T-cell (primary cell): ENCODE measurements around the gene ENPP7. TPM values are rescaled to one million over a fixed set of nuclear protein-coding genes. Genes with fewer than 3 reads are reported as not detected.

Source experiments
- ATAC-seq, 4 experiments: fragments of 200-7000 bp in 3 of 4; fragments of 150-1000 bp in 1 of 4; cut with Tn5 transposase; replicated peaks in 1 of 4; 1 replicate in 3 of 4; 2 replicates in 1 of 4; pipeline ENCODE4 v1.10.0; 2021; ENCODE audit warnings: moderate library complexity in 3 of 4, mild to moderate bottlenecking in 2 of 4, moderate number of reproducible peaks in 1 of 4
- CTCF ChIA-PET, 2 donors: fragments of 300-600 bp; sonication (Branson Sonifier 250); formaldehyde crosslinking; loops; one replicate each; lab custom pipeline; 2022; ENCODE audit warnings: antibody characterized with exemption in 2 of 2; lab: Charles Lee
- POLR2A ChIA-PET, 2 donors: fragments of 300-600 bp; sonication (Branson Sonifier 250); formaldehyde crosslinking; loops; one replicate each; lab custom pipeline; 2022; ENCODE audit warnings: antibody characterized with exemption in 2 of 2; lab: Charles Lee
- DNase-seq, 35 experiments: peaks; one replicate each; pipeline versions ENCODE4 v3.0.0 to v3.0.0-alpha.2; 2013 to 2023
- H3K27ac ChIP-seq: one replicate; pipeline ENCODE4 v1.5.1; 2013; ENCODE audit warnings: low read length
- H3K27me3 ChIP-seq, 2 experiments: replicated peaks in 1 of 2; 1 replicate in 1 of 2; 2 replicates in 1 of 2; pipeline versions ENCODE4 v1.6.1 to v1.7.0; 2013; ENCODE audit warnings: low read length in 1 of 2, mixed read lengths in 1 of 2; ENCODE audit not compliant: control insufficient read depth in 2 of 2, insufficient read depth in 2 of 2; ENCODE audit errors: extremely low read depth in 1 of 2
- H3K36me3 ChIP-seq, 2 donors: 1 replicate in 1 of 2; 2 replicates in 1 of 2; pipeline versions ENCODE4 v1.6.1 to v1.7.0; 2013; ENCODE audit warnings: low read length in 1 of 2; ENCODE audit not compliant: control insufficient read depth in 2 of 2, insufficient read depth in 1 of 2; ENCODE audit errors: extremely low read depth in 1 of 2
- H3K4me1 ChIP-seq, 2 experiments: 1 replicate in 1 of 2; 2 replicates in 1 of 2; pipeline versions ENCODE4 v1.6.1 to v1.7.0; 2013; ENCODE audit warnings: low read length in 2 of 2, mixed read lengths in 1 of 2; ENCODE audit not compliant: insufficient read depth in 2 of 2, control insufficient read depth in 1 of 2; ENCODE audit errors: extremely low read depth in 1 of 2
- H3K4me3 ChIP-seq, 2 donors: 1 replicate in 1 of 2; 2 replicates in 1 of 2; pipeline versions ENCODE4 v1.5.1 to v1.7.0; 2013; ENCODE audit warnings: mild to moderate bottlenecking in 2 of 2, low read length in 1 of 2, moderate library complexity in 1 of 2; ENCODE audit not compliant: control insufficient read depth in 1 of 2; ENCODE audit errors: extremely low read depth in 1 of 2
- H3K9me3 ChIP-seq: 2 replicates; pipeline ENCODE4 v1.7.0; 2013
- H3K27ac Mint-ChIP-seq, 2 donors: one replicate each; pipeline ENCODE4 v1.8.0; 2020 to 2021; ENCODE audit warnings: mild to moderate bottlenecking in 2 of 2, mixed read lengths in 2 of 2
- H3K27me3 Mint-ChIP-seq, 2 donors: one replicate each; pipeline ENCODE4 v1.8.0; 2021 to 2022; ENCODE audit warnings: mixed read lengths in 2 of 2
- H3K36me3 Mint-ChIP-seq: one replicate; pipeline ENCODE4 v1.8.0; 2021; ENCODE audit warnings: mixed read lengths
- H3K4me1 Mint-ChIP-seq, 3 donors: one replicate each; pipeline ENCODE4 v1.8.0; 2020 to 2022; ENCODE audit warnings: mixed read lengths in 3 of 3, mild to moderate bottlenecking in 1 of 3
- H3K4me3 Mint-ChIP-seq, 3 donors: one replicate each; pipeline ENCODE4 v1.8.0; 2020 to 2022; ENCODE audit warnings: mild to moderate bottlenecking in 3 of 3, mixed read lengths in 3 of 3, moderate library complexity in 3 of 3
- H3K9me3 Mint-ChIP-seq, 3 donors: one replicate each; pipeline ENCODE4 v1.8.0; 2020 to 2022; ENCODE audit warnings: mixed read lengths in 3 of 3
- WGBS: methylation state at CpG from one replicate; pipeline ENCODE4 v1.1.5; 2013; ENCODE audit warnings: missing lambda C conversion rate; ENCODE audit not compliant: insufficient coverage; 5-methylcytosine and 5-hydroxymethylcytosine counted together
- total RNA-seq, 35 experiments: library from RNA in 6 of 35; stranded (reverse) in 6 of 35; fragments of 120-200 nt in 1 of 35; gene quantifications; one replicate each; pipeline versions ENCODE4 v1.2.1 to v1.2.4 and lab custom pipeline; 2013 to 2026

ENPP7 gene
- total RNA-seq, 5 donors from 2014 or later (not counting 1 experiment from before 2014, with no cell fraction given) = 0.15 TPM; not detected in 4

GRCh38 chr17:79791735-79792161, 61.0 kb downstream of the ENPP7 start:
- 9% methylated on average over 11 of the region's 26 CpGs for WGBS
- no peak for ATAC-seq
- peaks cover 11 to 20% (median 16%) of the 10 kb centered on the region in 3 donors for H3K4me1 Mint-ChIP-seq
- no peak overlapping the region for H3K27ac ChIP-seq
- H3K4me3 Mint-ChIP-seq = no peak overlapping the region
- peaks cover 14 to 45% of the 10 kb centered on the region in 2 experiments for H3K4me1 ChIP-seq
- no peaks in the 10 kb centered on the region for H3K9me3 ChIP-seq
- H3K36me3 ChIP-seq = peaks cover 3 to 6% of the 10 kb centered on the region in 2 donors
- DNase-seq = no peak
- no peaks in the 10 kb centered on the region for H3K9me3 Mint-ChIP-seq
- CTCF ChIA-PET = no interaction called here
- H3K36me3 Mint-ChIP-seq = peaks cover 3% of the 10 kb centered on the region
- no peak overlapping the region for H3K27ac Mint-ChIP-seq
- H3K27me3 ChIP-seq = peaks cover 0 to 82% of the 10 kb centered on the region in 2 experiments
- H3K27me3 Mint-ChIP-seq = peaks cover 36 to 53% of the 10 kb centered on the region in 2 donors
- POLR2A ChIA-PET = no interaction called here
- H3K4me3 ChIP-seq = peak overlapping the region in 1 of 2 donors; percentile 20

Other genes starting within 250 kb of the ENPP7 start
- gene RBFOX3, start 119.9 kb upstream of the ENPP7 start, total RNA-seq = not detected
- under 1 TPM; 0.43 to 0.79 (median 0.70) TPM for gene CBX2, start 47.2 kb downstream of the ENPP7 start, total RNA-seq
- gene CBX8, start 66.1 kb downstream of the ENPP7 start, total RNA-seq = 1 to 10 TPM; 1.9 to 5.1 (median 3.9) TPM
- gene CBX4, start 108.5 kb downstream of the ENPP7 start, total RNA-seq = 100 to 1,000 TPM in 2 of 5 donors, 10 to 100 TPM in 3; 63.2 to 138 (median 70.2) TPM